HepG2 (cell line): Measurements from ENCODE around the gene SOCS1. TPM values are rescaled to one million over a fixed set of nuclear protein-coding genes. Genes with fewer than 3 reads are reported as not detected.

Experiments
- CSRNP2 ChIP-seq: sonication (generic); formaldehyde crosslinking; conservative IDR thresholded peaks from 2 replicates; pipeline ENCODE4 v1.8.0; 2022; ENCODE audit warnings: low read depth, missing genetic modification reagents
- DNMT3B ChIP-seq: conservative IDR thresholded peaks from 2 replicates; pipeline ENCODE4 v1.6.1; 2016; ENCODE audit warnings: missing biosample characterization, control low read depth
- E2F1 ChIP-seq: sonication (generic); formaldehyde crosslinking; IDR thresholded peaks from 2 replicates; pipeline ENCODE4 v1.5.0; 2020; ENCODE audit warnings: missing genetic modification reagents
- EHMT2 ChIP-seq: fragments of 200-600 bp; sonication (generic); IDR thresholded peaks from 2 replicates; pipeline ENCODE4 v1.7.0; 2017; ENCODE audit warnings: antibody characterized with exemption, low read depth, low read length, borderline replicate concordance
- FUBP1 ChIP-seq: sonication (generic); formaldehyde crosslinking; IDR thresholded peaks from 2 replicates; pipeline ENCODE4 v1.5.1; 2020; ENCODE audit warnings: missing genetic modification reagents, mild to moderate bottlenecking, borderline replicate concordance
- HBP1 ChIP-seq: IDR thresholded peaks from 2 replicates; pipeline ENCODE4 v1.6.1; 2016; ENCODE audit warnings: low read depth, control low read depth
- JUN ChIP-seq: sonication (generic); formaldehyde crosslinking; IDR thresholded peaks from 2 replicates; pipeline ENCODE4 v1.4.0; 2020; ENCODE audit warnings: mild to moderate bottlenecking, missing genetic modification reagents
- KAT2B ChIP-seq: fragments of 150-350 bp; IDR thresholded peaks from 2 replicates; pipeline ENCODE4 v1.6.1; 2014; ENCODE audit warnings: low read depth, low read length, borderline replicate concordance
- PRPF4 ChIP-seq: fragments of 200-400 bp; formaldehyde crosslinking; IDR thresholded peaks from 2 replicates; pipeline ENCODE4 v1.6.1; 2016; ENCODE audit warnings: low read length, low read depth; ENCODE audit not compliant: poor library complexity, severe bottlenecking
- USF2 ChIP-seq, 2 experiments: sonication (generic) in 1 of 2; formaldehyde crosslinking in 1 of 2; IDR thresholded peaks; 2 replicates each; pipeline versions ENCODE4 v1.5.1 to v1.6.1; 2011 to 2020; ENCODE audit warnings: borderline replicate concordance in 1 of 2, low read depth in 1 of 2, low read length in 1 of 2, mild to moderate bottlenecking in 1 of 2, missing genetic modification reagents in 1 of 2, moderate library complexity in 1 of 2
- ZKSCAN8 ChIP-seq: IDR thresholded peaks from 2 replicates; pipeline ENCODE4 v1.6.1; 2016; ENCODE audit warnings: borderline replicate concordance, missing genetic modification reagents, missing compliant biosample characterization
- ZNF253 ChIP-seq: sonication (generic); formaldehyde crosslinking; IDR thresholded peaks from 2 replicates; pipeline ENCODE4 v1.8.0; 2022; ENCODE audit warnings: mild to moderate bottlenecking, missing genetic modification reagents, borderline replicate concordance
- ZNF296 ChIP-seq: sonication (generic); formaldehyde crosslinking; conservative IDR thresholded peaks from 2 replicates; pipeline ENCODE4 v1.5.0; 2020; ENCODE audit warnings: mild to moderate bottlenecking, missing genetic modification reagents
- ZNF44 ChIP-seq: sonication (generic); formaldehyde crosslinking; IDR thresholded peaks from 2 replicates; pipeline ENCODE4 v1.5.1; 2020; ENCODE audit warnings: mild to moderate bottlenecking, missing genetic modification reagents
- ZNF605 ChIP-seq: sonication (generic); formaldehyde crosslinking; IDR thresholded peaks from 2 replicates; pipeline ENCODE4 v1.8.0; 2022; ENCODE audit warnings: mild to moderate bottlenecking, missing genetic modification reagents
- ZNF670 ChIP-seq: sonication (generic); formaldehyde crosslinking; IDR thresholded peaks from 2 replicates; pipeline ENCODE4 v1.8.0; 2022; ENCODE audit warnings: mild to moderate bottlenecking, missing genetic modification reagents, borderline replicate concordance
- ZNF784 ChIP-seq: sonication (generic); formaldehyde crosslinking; IDR thresholded peaks from 2 replicates; pipeline ENCODE4 v1.5.1; 2020; ENCODE audit warnings: missing genetic modification reagents, mild to moderate bottlenecking, borderline replicate concordance
- polyA plus RNA-seq, 8 experiments: library from polyadenylated mRNA; depleted of rRNA in 3 of 8; stranded (reverse) in 7 of 8; unstranded in 1 of 8; fragments of >200 nt; fragmentation: Illumina TruSeq in 4 of 8; extraction: Trizol in 4 of 8; gene quantifications; 2 replicates each; pipeline versions ENCODE4 v1.2.1 to v1.2.3, GENCODE V29; 2011 to 2016; ENCODE audit warnings: low read depth in 4 of 8, missing spikeins in 1 of 8, mixed read lengths in 1 of 8; ENCODE audit not compliant: insufficient read depth in 1 of 8
- total RNA-seq, 5 experiments: library from RNA; depleted of rRNA; stranded (reverse); fragments of >200 nt; fragmentation: Illumina TruSeq; extraction: Trizol; gene quantifications; 2 replicates each; pipeline ENCODE4 v1.2.3, GENCODE V29; 2016; ENCODE audit warnings: low read depth in 1 of 5

SOCS1 gene
- total and polyA plus RNA-seq, 2 of the 13 experiments (the other 11 are each of a cell fraction or from before 2014, with no cell fraction given): 5.3 to 6.3 TPM

- TF ChIP-seq HBP1 (peak; percentile 85), ZNF605 (CRISPR knock-in tag) (no peak; the same call in 1 of the 2 replicates), ZNF670 (0 out of 2 replicates have a peak, but pooled peaks have one; percentile 38), ZNF296 (0 out of 2 replicates have a peak, but pooled peaks have one; percentile 88), ZNF253 (no peak), EHMT2 (no peak), DNMT3B (CRISPR knock-in tag) (no peak; the same call in 1 of the 2 replicates), KAT2B (no peak), FUBP1 (no peak), ZKSCAN8 (CRISPR knock-in tag) (peak; percentile 11; the same call in 1 of the 2 replicates), ZNF44 (CRISPR knock-in tag) (no peak; the same call in 1 of the 2 replicates), ZNF784 (CRISPR knock-in tag) (no peak), PRPF4 (no peak), E2F1 (CRISPR knock-in tag) (peak; percentile 76), CSRNP2 (0 out of 2 replicates have a peak, but pooled peaks have one; percentile 72), JUN (0 out of 2 replicates have a peak, but pooled peaks have one; percentile 7), USF2 (IDR thresholded peaks at IDR 0.05; ENCODE audit: low read depth, low read length) (no peak), USF2 (CRISPR knock-in tag; IDR thresholded peaks at IDR 0.05; ENCODE audit: borderline replicate concordance) (peak; percentile 67; the same call in 1 of the 2 replicates)
These were observed at the start of gene SOCS1 (continued) for GRCh38 chr16:11255737-11256660.
